ENCODE results near the gene FRZB.

The FRZB gene

GRCh38 chr2:182833084-182833854, 33.2 kb downstream of the FRZB start:
- DNase-seq, result no peak

DNA sequence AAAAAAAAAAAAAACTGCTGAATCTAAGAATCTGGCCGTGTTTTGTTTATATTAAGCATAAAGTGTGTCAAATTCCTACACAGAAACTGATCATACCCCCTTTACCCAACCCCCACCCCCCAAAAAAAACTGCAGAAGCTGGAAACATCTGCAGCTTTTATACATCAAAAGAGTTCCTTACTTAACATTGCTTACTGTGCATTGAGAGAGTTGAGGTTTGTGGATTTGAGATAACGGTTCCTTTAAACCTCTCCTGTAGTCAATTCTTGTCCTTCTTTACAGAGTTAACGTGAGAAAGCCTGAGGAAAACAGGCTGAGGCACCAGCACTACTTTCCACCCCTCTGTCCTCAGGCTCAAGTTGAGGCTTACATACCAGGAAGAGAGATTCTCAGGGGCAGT, 34.5 kb downstream of the FRZB start:
- DNase-seq, result no peak

DNA sequence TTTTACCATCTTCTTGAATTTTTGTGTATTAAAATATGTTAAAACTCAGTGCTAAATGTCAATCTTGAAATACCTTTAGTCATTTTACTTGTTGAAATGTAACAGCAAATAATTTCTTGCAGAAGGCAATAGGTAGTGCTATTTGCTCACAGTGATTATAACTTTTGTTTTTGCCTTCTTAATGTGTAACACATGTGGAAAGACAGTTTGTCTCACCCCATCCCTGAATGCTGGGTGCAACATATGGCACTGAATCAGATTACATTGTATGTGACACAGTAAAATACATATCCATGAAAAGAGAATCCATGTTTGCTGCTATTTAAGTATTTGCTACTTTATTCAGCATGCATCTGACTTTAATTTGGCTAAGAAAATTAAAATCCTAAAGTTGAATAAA, 35.3 kb downstream of the FRZB start:
- no peak for DNase-seq

- no peak for DNase-seq
Measured at GRCh38 chr2:182827182-182827879, 39.1 kb downstream of the FRZB start.

GRCh38 chr2:182826496-182826895, 39.9 kb downstream of the FRZB start:
- DNase-seq, result no peak

GRCh38 chr2:182826064-182826463, 40.4 kb downstream of the FRZB start:
- no peak for DNase-seq

- peak; percentile 32 for DNase-seq
Measured at GRCh38 chr2:182824767-182825158, 41.7 kb downstream of the FRZB start.

DNA sequence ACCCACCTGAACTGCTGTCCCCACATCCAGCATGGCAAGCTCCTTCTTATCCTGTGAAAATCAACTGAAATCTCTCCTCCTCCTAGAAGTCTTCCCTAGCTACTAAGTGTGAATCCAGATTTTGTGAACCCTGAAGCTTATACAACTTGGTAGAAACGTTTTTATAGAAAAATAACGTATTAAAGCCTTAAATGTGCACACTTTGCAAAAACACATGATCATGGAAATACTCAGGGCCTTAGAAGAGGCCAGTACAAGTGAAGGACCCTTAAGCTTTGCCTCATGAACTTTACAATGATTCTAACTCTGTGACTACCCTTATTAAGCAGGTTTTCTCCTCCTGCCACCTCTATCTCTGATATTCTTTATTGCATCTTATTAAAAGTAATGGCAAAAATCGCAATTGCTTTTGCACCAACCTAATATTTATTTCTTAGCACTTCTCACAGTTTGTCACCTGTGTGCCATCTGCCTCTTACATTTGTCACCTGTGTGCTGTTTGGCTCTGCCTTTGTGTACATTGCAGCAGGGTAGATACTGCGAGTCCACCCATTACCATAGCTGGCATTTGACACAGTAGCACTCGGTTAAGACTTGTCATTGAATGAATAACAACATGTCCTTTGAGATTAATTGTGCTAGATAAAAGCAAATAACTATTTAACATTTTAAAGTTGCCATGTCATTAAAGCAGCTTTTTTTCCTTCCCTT, 42.2 kb downstream of the FRZB start:
- DNase-seq, result no peak

- DNase-seq, result no peak
Measured at GRCh38 chr2:182822733-182823132, 43.7 kb downstream of the FRZB start.

- no peak for DNase-seq
Measured at GRCh38 chr2:182821182-182821581, 45.3 kb downstream of the FRZB start.

GRCh38 chr2:182819412-182819811, 47.0 kb downstream of the FRZB start:
- no peak for DNase-seq

DNA sequence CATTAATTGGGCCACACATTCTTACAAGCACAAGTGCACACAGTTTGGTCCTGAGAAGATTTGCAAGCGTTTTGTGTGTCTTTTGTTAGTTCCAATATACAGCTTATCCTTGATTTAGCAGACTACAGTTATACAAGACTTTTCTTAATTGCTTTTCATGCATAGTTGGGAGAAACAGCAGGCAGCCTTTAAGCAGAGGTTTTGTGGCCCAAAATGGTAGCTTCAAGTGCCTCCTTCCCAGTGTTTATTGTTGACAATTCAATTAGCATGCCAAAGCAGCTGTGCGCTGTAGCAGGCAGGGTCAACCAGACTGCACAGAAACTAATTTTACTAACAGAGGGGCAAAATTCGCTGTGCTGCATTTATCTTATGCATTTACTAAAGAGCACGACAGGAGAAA, 47.5 kb downstream of the FRZB start:
- DNase-seq, result peak; percentile 45

GRCh38 chr2:182818501-182818900, 47.9 kb downstream of the FRZB start:
- no peak for DNase-seq

DNA sequence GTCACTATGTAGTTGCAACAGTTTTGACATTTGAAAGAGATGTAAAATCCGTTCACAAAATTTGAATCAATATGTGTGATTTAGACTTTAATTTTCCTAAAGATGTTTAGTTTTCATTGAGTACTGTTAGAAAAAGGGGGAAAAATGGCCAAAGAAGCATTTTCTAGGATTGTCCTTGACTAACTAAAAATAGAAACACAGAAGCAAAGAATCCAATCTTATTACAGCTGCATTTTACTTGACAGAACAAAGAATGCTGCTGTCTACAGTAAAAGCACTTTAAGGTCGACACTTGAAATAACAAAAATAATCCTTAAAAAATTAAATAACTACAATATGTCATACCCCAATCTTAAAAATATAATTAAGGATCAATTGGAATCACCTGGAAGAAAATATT, 48.9 kb downstream of the FRZB start:
- DNase-seq, result no peak

DNA sequence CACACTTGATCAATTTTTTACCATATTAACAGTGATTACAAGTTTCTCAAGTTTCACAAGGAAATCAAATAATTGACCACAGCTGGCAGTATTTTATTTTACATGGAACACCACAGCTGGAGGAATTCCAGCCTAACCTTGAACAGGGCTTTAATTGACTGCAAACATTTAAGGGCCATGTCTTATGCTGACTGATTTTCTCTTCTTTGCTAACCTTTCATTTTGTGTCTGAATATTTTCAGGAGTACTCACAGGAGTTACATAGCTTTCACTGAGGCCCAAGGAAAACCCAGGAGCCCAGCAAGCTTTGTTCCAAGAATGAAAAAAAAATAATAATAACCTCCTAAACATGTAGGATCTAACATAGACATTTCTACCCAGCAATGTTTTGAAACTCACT, 49.6 kb downstream of the FRZB start:
- DNase-seq, result no peak

DNA sequence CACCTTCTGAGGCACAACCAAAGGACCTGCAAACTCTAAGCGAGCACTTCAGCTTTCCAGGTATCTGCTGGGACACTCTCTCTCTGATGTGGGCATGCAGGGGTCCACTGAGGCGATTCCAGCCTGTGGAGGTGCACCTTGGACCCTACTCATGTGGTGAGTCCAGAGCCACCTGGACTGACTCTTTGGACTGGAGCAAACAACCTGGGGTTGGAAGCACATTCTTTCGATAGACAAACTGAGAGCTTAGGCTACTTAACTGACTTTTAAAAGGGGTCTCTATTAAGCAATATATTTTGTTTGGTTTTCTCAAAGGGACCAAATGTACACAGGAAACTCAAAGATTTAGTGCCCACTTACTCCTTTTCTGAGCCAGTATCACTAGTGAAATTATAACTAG, 51.6 kb downstream of the FRZB start:
- no peak for DNase-seq

- no peak for DNase-seq
Measured at GRCh38 chr2:182814380-182814779, 52.1 kb downstream of the FRZB start.

GRCh38 chr2:182810087-182810486, 56.4 kb downstream of the FRZB start:
- DNase-seq, result no peak

GRCh38 chr2:182807319-182807718, 59.1 kb downstream of the FRZB start:
- no peak for DNase-seq

- DNase-seq, result no peak
Measured at GRCh38 chr2:182804128-182804527, 62.3 kb downstream of the FRZB start.

DNA sequence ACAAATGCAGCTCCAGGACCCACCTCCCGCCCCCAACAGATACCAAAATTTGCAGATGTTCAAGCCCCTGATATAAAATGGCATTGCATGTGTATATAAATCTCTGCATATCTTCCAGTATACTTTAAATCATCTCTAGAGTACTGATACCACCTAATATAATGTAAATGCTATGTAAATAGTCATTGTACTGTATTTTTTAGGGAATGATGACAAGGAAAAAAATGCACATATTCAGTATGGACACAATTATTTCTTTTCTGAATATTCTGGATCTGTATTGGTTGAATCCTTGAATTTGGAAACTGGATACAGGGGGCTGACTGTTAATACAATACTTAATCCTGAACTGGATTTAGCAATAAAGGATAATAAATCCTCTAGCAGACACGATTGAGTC, 67.7 kb downstream of the FRZB start:
- DNase-seq, result no peak

DNA sequence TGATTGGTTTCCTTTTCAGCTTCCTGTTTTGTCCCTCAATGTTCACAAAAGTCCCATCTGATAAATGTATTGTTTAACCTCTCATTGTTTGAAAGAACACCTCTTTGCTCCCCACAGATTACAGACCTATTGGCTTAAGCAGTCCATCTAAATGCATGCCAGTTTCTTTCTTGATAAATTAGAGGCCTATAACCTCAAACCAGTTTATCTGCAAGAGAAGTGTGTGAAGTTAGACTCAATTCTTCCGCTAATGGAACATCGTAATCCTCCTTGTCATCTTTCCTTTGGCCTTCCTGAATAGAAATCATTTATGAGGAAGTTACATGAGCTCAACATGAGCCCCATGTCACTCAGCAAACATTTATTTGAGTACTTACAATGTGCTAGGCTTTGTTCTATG, 74.0 kb downstream of the FRZB start:
- DNase-seq, result no peak

DNA sequence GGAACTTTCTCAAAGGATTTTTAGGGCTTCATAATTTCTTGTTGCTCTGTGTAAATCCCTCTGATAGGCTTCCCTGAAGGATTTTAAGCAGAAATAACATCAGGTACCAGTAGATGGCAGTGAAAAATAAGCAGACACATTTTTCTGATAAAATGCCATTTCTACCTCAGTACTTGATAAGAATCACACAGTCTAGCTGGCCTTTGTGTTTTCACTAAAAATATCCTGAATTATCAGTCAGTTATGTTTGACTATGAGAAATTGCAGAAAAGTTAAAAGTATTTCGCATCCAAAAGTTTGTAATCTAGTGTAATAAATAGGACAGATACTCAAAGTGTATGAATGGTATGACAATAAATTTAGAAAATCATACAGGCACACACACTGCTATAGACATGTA, 81.7 kb downstream of the FRZB start:
- DNase-seq, result no peak

DNA sequence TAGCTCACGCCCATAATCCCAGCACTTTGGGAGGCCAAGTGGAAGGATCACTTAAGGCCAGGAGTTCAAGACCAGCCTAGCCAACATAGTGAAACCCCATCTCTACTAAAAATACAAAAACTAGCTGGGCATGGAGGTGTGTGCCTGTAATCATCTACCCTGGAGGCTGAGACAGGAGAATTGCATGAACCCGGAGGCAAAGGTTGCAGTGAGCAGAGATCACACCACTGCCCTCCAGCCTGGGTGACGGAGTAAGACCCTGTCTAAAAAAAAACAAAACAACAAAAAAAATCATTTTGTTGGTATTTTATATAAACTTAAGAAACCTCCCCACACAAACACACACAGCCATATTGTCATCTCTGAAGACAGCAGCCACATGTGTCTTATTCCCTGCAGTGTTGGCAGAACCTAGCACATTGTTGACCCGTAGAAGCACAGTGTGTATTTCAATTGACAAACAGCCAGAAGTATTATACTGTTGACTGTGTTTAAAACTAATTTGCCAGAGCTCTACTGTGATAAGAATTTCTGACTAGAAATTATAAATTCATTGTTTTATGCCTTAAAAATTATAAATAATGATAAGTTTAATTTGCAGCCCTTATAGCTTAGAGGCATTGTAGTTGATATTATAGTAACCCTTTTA, 82.3 kb downstream of the FRZB start:
- no peak for DNase-seq
